ENCODE measurements around the gene IL5. TPM values are rescaled to one million over a fixed set of nuclear protein-coding genes. Genes with fewer than 3 reads are reported as not detected.
"Not testable (repeated sequence)": the region's sequence is repeated elsewhere in the genome, so short reads cannot be mapped to it uniquely, and the experiment has no call there.

The IL5 gene
- total and polyA plus RNA-seq, 4 donors, result not detected

GRCh38 chr5:132526290-132526973 is 16.9 kb downstream of the IL5 start:
- Histone ChIP-seq H3K36me3 (ENCODE audit: control insufficient read depth in 4 of 4, insufficient read depth in 4 of 4, low read length in 4 of 4) (no peaks in the 10 kb centered on the region), H3K9me3 (ENCODE audit: control insufficient read depth in 4 of 4, insufficient read depth in 3 of 4, low read length in 3 of 4) (no peaks in the 10 kb centered on the region), H3K4me1 (ENCODE audit: control insufficient read depth in 5 of 5, insufficient read depth in 5 of 5, low read length in 5 of 5) (no peaks in the 10 kb centered on the region), H3K27ac (ENCODE audit: low read depth in 1 of 2, low read length in 1 of 2) (no peak overlapping the region), H3K27me3 (ENCODE audit: control insufficient read depth in 3 of 3, insufficient read depth in 3 of 3, low read length in 2 of 3) (no peaks in the 10 kb centered on the region), H3K9ac (ENCODE audit: insufficient read depth in 1 of 2, low read length in 2 of 2) (no peak overlapping the region), H3K4me3 (no peak overlapping the region)
- DNase-seq (peak; percentile 29 to 72 (median 63)), ATAC-seq (ENCODE audit: insufficient read depth, low FRiP score) (peak; percentile 94)
- TF ChIP-seq CTCF (IDR thresholded peaks at IDR 0.05; ENCODE audit: control extremely low read depth, extremely low read depth), result peak; percentile 67
- 41 to 42% methylated on average over 11 of the region's 11 CpGs for WGBS, 2 donors

GRCh38 chr5:132525299-132525724 is 18.0 kb downstream of the IL5 start:
- no peak for TF ChIP-seq CTCF (IDR thresholded peaks at IDR 0.05; ENCODE audit: control extremely low read depth, extremely low read depth)
- ATAC-seq (ENCODE audit: insufficient read depth, low FRiP score), result no peak
- Histone ChIP-seq H3K4me1 (ENCODE audit: control insufficient read depth in 5 of 5, insufficient read depth in 5 of 5, low read length in 5 of 5) (no peaks in the 10 kb centered on the region), H3K36me3 (ENCODE audit: control insufficient read depth in 4 of 4, insufficient read depth in 4 of 4, low read length in 4 of 4) (no peaks in the 10 kb centered on the region), H3K27me3 (ENCODE audit: control insufficient read depth in 3 of 3, insufficient read depth in 3 of 3, low read length in 2 of 3) (no peaks in the 10 kb centered on the region), H3K27ac (ENCODE audit: low read depth in 1 of 2, low read length in 1 of 2) (no peak overlapping the region), H3K4me3 (no peak overlapping the region), H3K9me3 (ENCODE audit: control insufficient read depth in 4 of 4, insufficient read depth in 3 of 4, low read length in 3 of 4) (no peaks in the 10 kb centered on the region), H3K9ac (ENCODE audit: insufficient read depth in 1 of 2, low read length in 2 of 2) (no peak overlapping the region)
- DNase-seq, result no peak

- not testable (repeated sequence) for H3K9ac ChIP-seq (ENCODE audit: insufficient read depth in 1 of 2, low read length in 2 of 2); H3K27ac ChIP-seq (ENCODE audit: low read depth in 1 of 2, low read length in 1 of 2); H3K4me3 ChIP-seq; H3K36me3 ChIP-seq (ENCODE audit: control insufficient read depth in 4 of 4, insufficient read depth in 4 of 4, low read length in 4 of 4); H3K4me1 ChIP-seq (ENCODE audit: control insufficient read depth in 5 of 5, insufficient read depth in 5 of 5, low read length in 5 of 5); H3K27me3 ChIP-seq (ENCODE audit: control insufficient read depth in 3 of 3, insufficient read depth in 3 of 3, low read length in 2 of 3); H3K9me3 ChIP-seq (ENCODE audit: control insufficient read depth in 4 of 4, insufficient read depth in 3 of 4, low read length in 3 of 4); ATAC-seq (ENCODE audit: insufficient read depth, low FRiP score); DNase-seq
- 89 to 94% methylated on average over 5 of the region's 5 CpGs for WGBS, 2 donors
These were observed 18.4 kb downstream of the IL5 start for GRCh38 chr5:132524877-132525276.

GRCh38 chr5:132522067-132522466 is 21.3 kb downstream of the IL5 start:
- ATAC-seq (ENCODE audit: insufficient read depth, low FRiP score); H3K27me3 ChIP-seq (ENCODE audit: control insufficient read depth in 3 of 3, insufficient read depth in 3 of 3, low read length in 2 of 3); H3K9me3 ChIP-seq (ENCODE audit: control insufficient read depth in 4 of 4, insufficient read depth in 3 of 4, low read length in 3 of 4); H3K4me1 ChIP-seq (ENCODE audit: control insufficient read depth in 5 of 5, insufficient read depth in 5 of 5, low read length in 5 of 5); H3K4me3 ChIP-seq; DNase-seq; H3K36me3 ChIP-seq (ENCODE audit: control insufficient read depth in 4 of 4, insufficient read depth in 4 of 4, low read length in 4 of 4); H3K9ac ChIP-seq (ENCODE audit: insufficient read depth in 1 of 2, low read length in 2 of 2); H3K27ac ChIP-seq (ENCODE audit: low read depth in 1 of 2, low read length in 1 of 2): not testable (repeated sequence)
- 88 to 91% methylated on average over 1 of the region's 1 CpG for WGBS, 2 donors

GRCh38 chr5:132513618-132514336 is 29.5 kb downstream of the IL5 start:
- DNase-seq, result not testable (repeated sequence)

More at GRCh38 chr5:132513618-132514336, 29.5 kb downstream of the IL5 start:
- H3K36me3 ChIP-seq (ENCODE audit: control insufficient read depth in 4 of 4, insufficient read depth in 4 of 4, low read length in 4 of 4); H3K9me3 ChIP-seq (ENCODE audit: control insufficient read depth in 4 of 4, insufficient read depth in 3 of 4, low read length in 3 of 4); H3K4me1 ChIP-seq (ENCODE audit: control insufficient read depth in 5 of 5, insufficient read depth in 5 of 5, low read length in 5 of 5); H3K27me3 ChIP-seq (ENCODE audit: control insufficient read depth in 3 of 3, insufficient read depth in 3 of 3, low read length in 2 of 3); H3K27ac ChIP-seq (ENCODE audit: low read depth in 1 of 2, low read length in 1 of 2); H3K9ac ChIP-seq (ENCODE audit: insufficient read depth in 1 of 2, low read length in 2 of 2); H3K4me3 ChIP-seq; ATAC-seq (ENCODE audit: insufficient read depth, low FRiP score): not testable (repeated sequence)
- WGBS, 2 donors, result 89 to 97% methylated on average over 9 to 12 of the region's 25 CpGs
